Mesenchymal stem cell (in vitro differentiated cells and primary cell): ENCODE measurements around the gene BBS7.

ENCODE experiments used
- DNase-seq: peaks from one replicate; pipeline ENCODE4 v3.0.0-alpha.2; 2013
- H2AFZ ChIP-seq: one replicate; pipeline ENCODE4 v1.6.1; 2013; ENCODE audit warnings: low read depth, mild to moderate bottlenecking, control low read depth, inconsistent platforms, low read length, moderate library complexity
- H2AK5ac ChIP-seq: 2 replicates; pipeline ENCODE4 v1.6.1; 2013; ENCODE audit warnings: low read length, moderate library complexity, mild to moderate bottlenecking, inconsistent platforms; ENCODE audit not compliant: severe bottlenecking
- H2BK120ac ChIP-seq: one replicate; pipeline ENCODE4 v1.6.1; 2013; ENCODE audit warnings: low read depth, mild to moderate bottlenecking, inconsistent platforms, low read length, moderate library complexity
- H2BK12ac ChIP-seq, 2 experiments: one replicate each; pipeline ENCODE4 v1.6.1; 2013; ENCODE audit warnings: inconsistent platforms in 2 of 2, low read length in 2 of 2, mild to moderate bottlenecking in 2 of 2, moderate library complexity in 2 of 2, control low read depth in 1 of 2
- H2BK15ac ChIP-seq: one replicate; pipeline ENCODE4 v1.6.1; 2013; ENCODE audit warnings: mild to moderate bottlenecking, low read depth, inconsistent platforms; ENCODE audit not compliant: poor library complexity, severe bottlenecking
- H2BK5ac ChIP-seq: 2 replicates; pipeline ENCODE4 v1.6.1; 2013; ENCODE audit warnings: low read depth, mild to moderate bottlenecking, low read length, control low read depth, inconsistent platforms; ENCODE audit not compliant: poor library complexity, severe bottlenecking
- H3K14ac ChIP-seq, 2 experiments: one replicate each; pipeline ENCODE4 v1.6.1; 2013; ENCODE audit warnings: inconsistent platforms in 2 of 2, low read length in 2 of 2, control low read depth in 1 of 2, mild to moderate bottlenecking in 1 of 2, moderate library complexity in 1 of 2
- H3K18ac ChIP-seq, 2 experiments: one replicate each; pipeline ENCODE4 v1.6.1; 2013; ENCODE audit warnings: inconsistent platforms in 2 of 2, low read length in 2 of 2, control low read depth in 1 of 2, low read depth in 1 of 2, mild to moderate bottlenecking in 1 of 2
- H3K23ac ChIP-seq, 2 experiments: one replicate each; pipeline ENCODE4 v1.6.1; 2013; ENCODE audit warnings: inconsistent platforms in 2 of 2, low read length in 2 of 2, mild to moderate bottlenecking in 2 of 2, moderate library complexity in 2 of 2, control low read depth in 1 of 2
- H3K27ac ChIP-seq: 2 replicates; pipeline ENCODE4 v1.5.1; 2013; ENCODE audit warnings: mild to moderate bottlenecking, moderate library complexity, low read length, control low read depth, inconsistent platforms; ENCODE audit not compliant: poor library complexity, severe bottlenecking
- H3K27me3 ChIP-seq, 2 experiments: 2 replicates each; pipeline versions ENCODE4 v1.6.1 to v1.7.0; 2013; ENCODE audit warnings: low read length in 2 of 2, mild to moderate bottlenecking in 2 of 2, moderate library complexity in 2 of 2, control low read depth in 1 of 2, inconsistent platforms in 1 of 2; ENCODE audit not compliant: control insufficient read depth in 1 of 2, insufficient read depth in 1 of 2
- H3K36me3 ChIP-seq, 2 experiments: 2 replicates each; pipeline versions ENCODE4 v1.6.1 to v1.7.0; 2013; ENCODE audit warnings: low read length in 2 of 2, control low read depth in 1 of 2, inconsistent platforms in 1 of 2, low read depth in 1 of 2, mild to moderate bottlenecking in 1 of 2; ENCODE audit not compliant: insufficient read depth in 2 of 2, control insufficient read depth in 1 of 2
- H3K4ac ChIP-seq, 2 experiments: one replicate each; pipeline ENCODE4 v1.6.1; 2013; ENCODE audit warnings: inconsistent platforms in 2 of 2, low read length in 2 of 2, mild to moderate bottlenecking in 2 of 2, moderate library complexity in 2 of 2, control low read depth in 1 of 2, low read depth in 1 of 2
- H3K4me1 ChIP-seq: 2 replicates; pipeline ENCODE4 v1.6.1; 2013; ENCODE audit warnings: low read depth, low read length, control low read depth; ENCODE audit not compliant: control insufficient read depth, insufficient read depth
- H3K4me2 ChIP-seq: 2 replicates; pipeline ENCODE4 v1.6.1; 2013; ENCODE audit warnings: low read length, mild to moderate bottlenecking, inconsistent platforms; ENCODE audit not compliant: poor library complexity, severe bottlenecking
- H3K4me3 ChIP-seq, 2 experiments: 2 replicates each; pipeline versions ENCODE4 v1.5.1 to v1.7.0; 2013; ENCODE audit warnings: low read length in 2 of 2, mild to moderate bottlenecking in 2 of 2, control low read depth in 1 of 2, low read depth in 1 of 2; ENCODE audit not compliant: insufficient read depth in 1 of 2
- H3K79me1 ChIP-seq: replicated peaks from 2 replicates; pipeline ENCODE4 v1.6.1; 2013; ENCODE audit warnings: mild to moderate bottlenecking, control low read depth, low read length, inconsistent platforms; ENCODE audit not compliant: poor library complexity, severe bottlenecking
- H3K9ac ChIP-seq: 2 replicates; pipeline ENCODE4 v1.7.0; 2013; ENCODE audit warnings: mild to moderate bottlenecking, low read length, moderate library complexity
- H3K9me3 ChIP-seq: 2 replicates; pipeline ENCODE4 v1.7.0; 2013; ENCODE audit warnings: mild to moderate bottlenecking, low read length; ENCODE audit not compliant: control insufficient read depth
- H4K8ac ChIP-seq: one replicate; pipeline ENCODE4 v1.6.1; 2013; ENCODE audit warnings: inconsistent platforms, mild to moderate bottlenecking, low read length, moderate library complexity
- H4K91ac ChIP-seq: one replicate; pipeline ENCODE4 v1.6.1; 2013; ENCODE audit warnings: mild to moderate bottlenecking, low read length, inconsistent platforms
- WGBS: methylation state at CpG from one replicate; pipeline ENCODE4 v1.1.7; 2013; ENCODE audit warnings: mixed read lengths; 5-methylcytosine and 5-hydroxymethylcytosine counted together

The BBS7 gene

GRCh38 chr4:121875652-121876051, 5.4 kb upstream of the BBS7 start:
- Histone ChIP-seq H3K9ac (no peak overlapping the region), H3K79me1 (no peaks in the 10 kb centered on the region), H2AK5ac (no peak overlapping the region), H3K4me2 (no peak overlapping the region), H3K4ac (no peak overlapping the region), H3K27me3 (no peaks in the 10 kb centered on the region), H3K4me1 (no peaks in the 10 kb centered on the region), H2BK5ac (no peak overlapping the region), H3K36me3 (no peaks in the 10 kb centered on the region), H4K91ac (no peak overlapping the region), H3K23ac (no peak overlapping the region), H2BK120ac (no peak overlapping the region), H3K9me3 (no peaks in the 10 kb centered on the region), H2BK15ac (no peak overlapping the region), H3K18ac (no peak overlapping the region), H2BK12ac (no peak overlapping the region), H4K8ac (no peak overlapping the region), H3K4me3 (no peak overlapping the region), H2AFZ (no peak overlapping the region), H3K27ac (no peak overlapping the region), H3K14ac (no peak overlapping the region)
- no peak for DNase-seq
- WGBS: no CpG with 5 or more reads among the region's 2 CpGs

GRCh38 chr4:121873604-121874003, 3.3 kb upstream of the BBS7 start:
- WGBS: 70% methylated on average over 3 of the region's 3 CpGs
- no peak overlapping the region for H2BK12ac ChIP-seq
- H3K23ac ChIP-seq: no peak overlapping the region
- H4K91ac ChIP-seq: no peak overlapping the region
- peaks cover 3% of the 10 kb centered on the region for H3K4me1 ChIP-seq
- no peak overlapping the region for H3K9ac ChIP-seq
- no peak overlapping the region for H3K4ac ChIP-seq
- H3K79me1 ChIP-seq: peaks cover 2% of the 10 kb centered on the region
- no peak overlapping the region for H3K4me3 ChIP-seq
- no peak overlapping the region for H3K18ac ChIP-seq
- H3K27ac ChIP-seq: no peak overlapping the region
- H3K27me3 ChIP-seq: no peaks in the 10 kb centered on the region
- H2AK5ac ChIP-seq: no peak overlapping the region
- no peak overlapping the region for H2BK5ac ChIP-seq
- no peak overlapping the region for H4K8ac ChIP-seq
- H2BK120ac ChIP-seq: no peak overlapping the region
- H2AFZ ChIP-seq: no peak overlapping the region
- no peak for DNase-seq
- no peak overlapping the region for H2BK15ac ChIP-seq
- H3K9me3 ChIP-seq: no peaks in the 10 kb centered on the region
- H3K4me2 ChIP-seq: no peak overlapping the region
- no peak overlapping the region for H3K14ac ChIP-seq
- H3K36me3 ChIP-seq: no peaks in the 10 kb centered on the region

DNA sequence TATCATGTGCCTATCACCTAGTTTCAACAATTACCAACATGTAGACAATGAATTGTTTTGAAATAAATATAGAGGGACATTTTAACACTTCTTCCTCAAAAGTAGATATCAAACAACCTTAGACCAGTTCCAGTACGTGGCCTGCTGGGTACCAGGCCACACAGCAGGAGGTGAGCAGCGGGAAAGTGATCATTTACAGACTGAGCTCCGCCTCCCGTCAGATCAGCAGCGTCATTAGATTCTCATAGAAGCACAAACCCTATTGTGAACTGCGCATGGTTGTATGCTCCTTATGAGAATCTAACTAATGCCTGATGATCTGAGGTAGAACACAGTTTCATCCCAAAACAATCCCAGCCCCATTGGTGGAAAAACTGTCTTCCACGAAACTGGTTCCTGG, 6.5 kb downstream of the BBS7 start:
- peaks cover 0 to 75% of the 10 kb centered on the region in 2 experiments for H3K36me3 ChIP-seq
- no peak overlapping the region for H2AFZ ChIP-seq
- no peak overlapping the region for H3K4me2 ChIP-seq
- H3K4me3 ChIP-seq: no peak overlapping the region
- H2BK15ac ChIP-seq: no peak overlapping the region
- H2AK5ac ChIP-seq: no peak overlapping the region
- no peak overlapping the region for H3K18ac ChIP-seq
- H2BK5ac ChIP-seq: no peak overlapping the region
- WGBS: 83% methylated on average over 7 of the region's 7 CpGs
- H3K79me1 ChIP-seq: peaks cover 12% of the 10 kb centered on the region
- H3K23ac ChIP-seq: no peak overlapping the region
- H4K8ac ChIP-seq: no peak overlapping the region
- no peak for DNase-seq
- H3K4ac ChIP-seq: no peak overlapping the region
- no peak overlapping the region for H2BK120ac ChIP-seq
- H4K91ac ChIP-seq: no peak overlapping the region
- H3K9ac ChIP-seq: no peak overlapping the region
- no peak overlapping the region for H3K27ac ChIP-seq
- H3K27me3 ChIP-seq: no peaks in the 10 kb centered on the region
- H3K9me3 ChIP-seq: peaks cover 13% of the 10 kb centered on the region
- peaks cover 4% of the 10 kb centered on the region for H3K4me1 ChIP-seq
- no peak overlapping the region for H3K14ac ChIP-seq
- no peak overlapping the region for H2BK12ac ChIP-seq

GRCh38 chr4:121861426-121861825, 8.8 kb downstream of the BBS7 start:
- H2BK15ac ChIP-seq: no peak overlapping the region
- H3K4me3 ChIP-seq: no peak overlapping the region
- no peak overlapping the region for H2BK5ac ChIP-seq

More at GRCh38 chr4:121861426-121861825, 8.8 kb downstream of the BBS7 start:
- Histone ChIP-seq H3K18ac (no peak overlapping the region), H3K4me2 (no peak overlapping the region), H4K91ac (no peak overlapping the region), H3K9ac (no peak overlapping the region), H2BK12ac (no peak overlapping the region), H3K14ac (no peak overlapping the region), H4K8ac (no peak overlapping the region), H3K79me1 (peaks cover 8% of the 10 kb centered on the region), H3K4ac (no peak overlapping the region), H2AFZ (no peak overlapping the region), H2BK120ac (no peak overlapping the region), H3K9me3 (peaks cover 4% of the 10 kb centered on the region), H3K4me1 (peaks cover 2% of the 10 kb centered on the region), H2AK5ac (no peak overlapping the region), H3K36me3 (peaks cover 3 to 80% of the 10 kb centered on the region in 2 experiments), H3K27me3 (no peaks in the 10 kb centered on the region), H3K27ac (no peak overlapping the region), H3K23ac (no peak overlapping the region)
- DNase-seq: no peak
- WGBS: no CpG with 5 or more reads among the region's 2 CpGs
